Activated naive CD8-positive, alpha-beta T cell treated with anti-CD3 and anti-CD28 coated beads for 36 hours (primary cell): ENCODE measurements around the gene EGFLAM. TPM values are rescaled to one million over a fixed set of nuclear protein-coding genes. Genes with fewer than 3 reads are reported as not detected.

ENCODE experiments used
- DNase-seq: peaks from one replicate; pipeline ENCODE4 v3.0.0; 2021
- H3K27ac Mint-ChIP-seq: one replicate; pipeline ENCODE4 v1.8.0; 2022; ENCODE audit warnings: mild to moderate bottlenecking, moderate library complexity, mixed read lengths
- H3K27me3 Mint-ChIP-seq: one replicate; pipeline ENCODE4 v1.8.0; 2022; ENCODE audit warnings: mild to moderate bottlenecking, mixed read lengths
- H3K36me3 Mint-ChIP-seq: one replicate; pipeline ENCODE4 v1.8.0; 2021; ENCODE audit warnings: mild to moderate bottlenecking, mixed read lengths
- H3K4me1 Mint-ChIP-seq: one replicate; pipeline ENCODE4 v1.8.0; 2021; ENCODE audit warnings: mixed read lengths
- H3K4me3 Mint-ChIP-seq: one replicate; pipeline ENCODE4 v1.8.0; 2022; ENCODE audit warnings: mild to moderate bottlenecking, moderate library complexity, mixed read lengths
- H3K9me3 Mint-ChIP-seq: one replicate; pipeline ENCODE4 v1.8.0; 2022; ENCODE audit warnings: mixed read lengths
- total RNA-seq, 2 experiments: library from RNA; stranded (reverse); gene quantifications; one replicate each; pipeline ENCODE4 v1.2.3, GENCODE V29; 2021

The EGFLAM gene
- not detected for total RNA-seq

DNA sequence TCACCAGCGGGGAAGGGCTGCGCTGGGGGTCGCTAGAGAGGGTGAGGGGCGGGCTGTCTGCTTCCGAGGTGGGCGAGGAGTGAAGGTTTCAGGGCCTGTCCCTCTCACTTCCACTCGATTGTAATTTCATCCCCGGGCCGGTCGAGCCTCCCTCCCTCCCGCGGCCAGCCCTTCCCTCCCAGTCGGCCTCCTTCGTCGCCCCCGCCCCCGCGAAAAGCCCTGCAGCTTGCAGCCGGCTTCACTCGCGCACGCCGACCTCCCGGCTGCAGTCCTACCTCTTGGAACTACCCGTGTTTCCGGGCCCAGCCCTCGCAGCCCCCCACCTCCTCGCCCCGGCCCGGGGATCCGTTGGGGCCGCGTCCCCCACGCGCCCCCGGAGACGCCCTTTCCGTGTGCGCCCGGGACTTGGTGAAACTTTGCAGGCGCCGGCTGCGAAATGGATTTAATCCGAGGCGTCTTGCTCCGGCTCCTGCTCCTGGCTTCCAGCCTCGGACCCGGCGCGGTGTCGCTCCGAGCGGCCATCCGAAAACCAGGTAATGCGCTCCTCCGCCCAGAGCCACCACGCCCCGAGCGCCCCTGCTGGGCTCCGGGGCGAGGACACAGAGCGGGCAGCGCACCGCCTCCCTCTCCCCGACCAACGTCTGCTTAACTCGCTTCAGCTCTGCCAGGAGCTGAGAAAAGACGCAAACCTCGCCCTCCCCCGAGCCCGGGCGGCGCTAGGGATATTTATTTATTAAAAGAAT, at the start of gene EGFLAM:
Gene EGFLAM (plus strand): TSS at position 241 of the 743 bp plus-strand sequence. CDS start 196 bp downstream, at position 437.
- peak; percentile 27 for DNase-seq
- peak within 1 kb of the TSS; percentile 32 for H3K4me3 Mint-ChIP-seq
- H3K36me3 Mint-ChIP-seq, result no peaks in the 10 kb centered on the region
- peaks cover 77% of the 10 kb centered on the region for H3K27me3 Mint-ChIP-seq
- peaks cover 7% of the 10 kb centered on the region for H3K4me1 Mint-ChIP-seq
- no peak within 1 kb of the TSS for H3K27ac Mint-ChIP-seq
- no peaks in the 10 kb centered on the region for H3K9me3 Mint-ChIP-seq

GRCh38 chr5:38208782-38209378, 49.5 kb upstream of the EGFLAM start:
- no peaks in the 10 kb centered on the region for H3K36me3 Mint-ChIP-seq
- peaks cover 9% of the 10 kb centered on the region for H3K27me3 Mint-ChIP-seq
- no peak overlapping the region for H3K4me3 Mint-ChIP-seq
- peak; percentile 2 for DNase-seq
- H3K4me1 Mint-ChIP-seq, result no peaks in the 10 kb centered on the region
- no peak overlapping the region for H3K27ac Mint-ChIP-seq
- H3K9me3 Mint-ChIP-seq, result peaks cover 1% of the 10 kb centered on the region

- DNase-seq, result no peak
- no peaks in the 10 kb centered on the region for H3K36me3 Mint-ChIP-seq
- no peaks in the 10 kb centered on the region for H3K4me1 Mint-ChIP-seq
- no peak overlapping the region for H3K4me3 Mint-ChIP-seq
- H3K27me3 Mint-ChIP-seq, result peaks cover 6% of the 10 kb centered on the region
- H3K9me3 Mint-ChIP-seq, result peaks cover 1% of the 10 kb centered on the region
- no peak overlapping the region for H3K27ac Mint-ChIP-seq
These were observed 47.5 kb upstream of the EGFLAM start for GRCh38 chr5:38210676-38211353.

DNA sequence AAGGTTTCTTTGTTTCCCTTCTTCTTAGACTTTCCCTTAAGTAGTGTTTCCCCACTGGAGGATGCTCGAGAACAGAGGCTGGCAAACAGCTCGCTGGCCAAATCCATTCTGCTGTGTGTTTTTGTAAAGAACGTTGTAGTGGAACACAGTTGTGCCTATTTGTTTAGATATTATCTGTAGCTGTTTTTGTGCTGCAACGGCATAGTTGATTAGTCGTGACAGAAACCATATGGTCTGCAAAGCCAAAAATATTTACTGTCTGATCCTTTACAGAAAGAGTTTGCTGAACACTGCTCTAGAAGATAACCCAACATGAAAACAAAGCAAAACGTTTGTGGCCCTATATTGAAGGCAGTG, 47.0 kb upstream of the EGFLAM start:
- Mint-ChIP-seq H3K4me1 (no peaks in the 10 kb centered on the region), H3K4me3 (no peak overlapping the region), H3K36me3 (no peaks in the 10 kb centered on the region), H3K27me3 (peaks cover 6% of the 10 kb centered on the region), H3K27ac (no peak overlapping the region), H3K9me3 (peaks cover 1% of the 10 kb centered on the region)
- DNase-seq, result no peak

DNA sequence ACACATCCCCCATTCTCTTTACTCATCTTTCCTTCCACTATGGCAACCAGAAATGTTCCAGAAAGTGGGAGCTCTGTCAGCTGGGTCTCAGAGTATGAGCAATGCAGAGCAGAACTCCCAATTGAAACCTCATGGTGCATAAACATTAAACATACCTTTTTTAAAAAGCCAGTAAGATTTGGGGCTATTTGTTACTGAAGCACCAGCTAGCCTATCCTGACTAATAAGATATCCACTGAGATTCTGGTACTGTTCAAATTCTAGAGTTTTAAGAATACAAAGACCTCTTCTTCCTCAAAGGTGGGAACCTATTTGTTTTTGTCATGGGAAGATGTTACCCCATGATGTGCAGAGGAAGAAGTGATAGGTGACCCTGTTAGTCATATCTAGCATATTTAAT, 46.1 kb upstream of the EGFLAM start:
- Mint-ChIP-seq H3K27me3 (peaks cover 7% of the 10 kb centered on the region), H3K27ac (no peak overlapping the region), H3K36me3 (no peaks in the 10 kb centered on the region), H3K4me1 (no peaks in the 10 kb centered on the region), H3K4me3 (no peak overlapping the region), H3K9me3 (peaks cover 1% of the 10 kb centered on the region)
- no peak for DNase-seq

DNA sequence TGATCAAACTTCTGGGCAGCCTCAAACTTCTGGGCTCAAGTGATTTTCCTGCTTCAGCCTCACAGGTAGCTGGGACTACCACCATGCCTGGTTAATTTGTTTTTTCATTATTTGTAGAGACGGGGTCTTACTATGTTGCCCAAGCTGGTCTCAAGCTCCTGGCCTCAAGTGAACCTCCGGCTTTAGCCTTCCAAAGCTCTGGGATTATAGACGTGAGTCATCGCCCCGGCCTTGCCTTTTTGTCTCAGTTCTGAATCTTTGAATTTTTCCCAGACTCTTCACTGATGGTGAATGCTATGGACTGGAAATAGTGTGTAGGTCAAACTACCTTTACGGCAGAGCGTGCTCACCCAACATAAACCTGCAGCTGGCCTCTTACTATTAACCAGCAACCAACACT, 32.3 kb upstream of the EGFLAM start:
- peaks cover 4% of the 10 kb centered on the region for H3K9me3 Mint-ChIP-seq
- no peak for DNase-seq
- no peak overlapping the region for H3K4me3 Mint-ChIP-seq
- H3K36me3 Mint-ChIP-seq, result no peaks in the 10 kb centered on the region
- no peak overlapping the region for H3K27ac Mint-ChIP-seq
- no peaks in the 10 kb centered on the region for H3K4me1 Mint-ChIP-seq
- H3K27me3 Mint-ChIP-seq, result no peaks in the 10 kb centered on the region

GRCh38 chr5:38228914-38229313, 29.4 kb upstream of the EGFLAM start:
- Mint-ChIP-seq H3K4me3 (no peak overlapping the region), H3K4me1 (no peaks in the 10 kb centered on the region), H3K36me3 (no peaks in the 10 kb centered on the region), H3K27me3 (no peaks in the 10 kb centered on the region), H3K9me3 (peaks cover 4% of the 10 kb centered on the region), H3K27ac (no peak overlapping the region)
- DNase-seq, result no peak

DNA sequence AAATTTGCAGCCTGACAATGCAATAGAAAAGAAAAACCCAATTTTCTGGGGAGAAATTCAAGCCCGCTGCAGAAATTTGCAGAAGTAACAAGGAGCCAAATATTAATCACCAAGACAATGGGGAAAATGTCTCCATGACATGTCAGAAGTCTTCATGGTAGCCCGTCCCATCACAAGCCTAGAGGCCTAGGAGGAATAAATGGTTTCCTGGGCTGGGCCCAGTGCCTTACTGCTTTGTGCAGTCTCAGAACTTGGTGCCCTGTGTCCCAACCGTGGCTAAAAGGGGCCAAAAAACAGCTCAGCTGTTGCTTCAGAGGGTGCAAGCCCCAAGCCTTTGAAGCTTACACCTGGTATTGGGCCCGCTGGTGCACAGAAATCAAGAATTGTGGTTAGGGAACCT, 23.6 kb upstream of the EGFLAM start:
- Mint-ChIP-seq H3K4me3 (no peak overlapping the region), H3K27ac (no peak overlapping the region), H3K36me3 (no peaks in the 10 kb centered on the region), H3K9me3 (peaks cover 5% of the 10 kb centered on the region), H3K27me3 (peaks cover 2% of the 10 kb centered on the region), H3K4me1 (no peaks in the 10 kb centered on the region)
- no peak for DNase-seq

GRCh38 chr5:38237681-38238080, 20.7 kb upstream of the EGFLAM start:
- Mint-ChIP-seq H3K4me1 (no peaks in the 10 kb centered on the region), H3K36me3 (no peaks in the 10 kb centered on the region), H3K27ac (no peak overlapping the region), H3K4me3 (no peak overlapping the region), H3K27me3 (peaks cover 15% of the 10 kb centered on the region), H3K9me3 (peaks cover 5% of the 10 kb centered on the region)
- DNase-seq, result no peak

- Mint-ChIP-seq H3K4me1 (no peaks in the 10 kb centered on the region), H3K36me3 (no peaks in the 10 kb centered on the region), H3K27me3 (peaks cover 21% of the 10 kb centered on the region), H3K27ac (no peak overlapping the region), H3K4me3 (no peak overlapping the region), H3K9me3 (no peaks in the 10 kb centered on the region)
- no peak for DNase-seq
These were observed 18.1 kb upstream of the EGFLAM start for GRCh38 chr5:38240212-38240611.

GRCh38 chr5:38241655-38242054, 16.7 kb upstream of the EGFLAM start:
- Mint-ChIP-seq H3K4me3 (no peak overlapping the region), H3K27me3 (peaks cover 21% of the 10 kb centered on the region), H3K4me1 (no peaks in the 10 kb centered on the region), H3K36me3 (no peaks in the 10 kb centered on the region), H3K27ac (no peak overlapping the region), H3K9me3 (no peaks in the 10 kb centered on the region)
- no peak for DNase-seq

DNA sequence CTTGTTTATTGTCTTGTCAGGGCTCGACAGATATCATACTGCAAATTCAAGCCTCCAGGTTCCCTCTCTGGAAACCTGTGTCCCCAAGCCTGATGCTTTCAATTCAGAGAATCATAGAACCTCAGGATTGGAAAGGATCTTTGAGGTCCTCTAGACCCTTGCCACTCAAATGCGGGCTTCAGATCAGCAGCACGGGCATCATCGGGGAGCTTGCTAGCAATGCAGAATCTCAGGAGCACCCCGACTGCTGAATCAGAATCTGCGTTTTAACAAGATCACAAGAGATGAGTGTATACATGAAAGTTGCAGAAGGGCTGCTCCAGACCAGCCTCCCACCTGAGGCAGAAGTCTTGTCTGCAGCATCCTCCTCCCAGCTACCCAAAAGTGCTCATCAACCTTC, 13.1 kb upstream of the EGFLAM start:
- no peak for DNase-seq
- H3K4me1 Mint-ChIP-seq, result no peaks in the 10 kb centered on the region
- peaks cover 15% of the 10 kb centered on the region for H3K27me3 Mint-ChIP-seq
- no peak overlapping the region for H3K4me3 Mint-ChIP-seq
- H3K27ac Mint-ChIP-seq, result no peak overlapping the region
- H3K9me3 Mint-ChIP-seq, result no peaks in the 10 kb centered on the region
- H3K36me3 Mint-ChIP-seq, result no peaks in the 10 kb centered on the region

DNA sequence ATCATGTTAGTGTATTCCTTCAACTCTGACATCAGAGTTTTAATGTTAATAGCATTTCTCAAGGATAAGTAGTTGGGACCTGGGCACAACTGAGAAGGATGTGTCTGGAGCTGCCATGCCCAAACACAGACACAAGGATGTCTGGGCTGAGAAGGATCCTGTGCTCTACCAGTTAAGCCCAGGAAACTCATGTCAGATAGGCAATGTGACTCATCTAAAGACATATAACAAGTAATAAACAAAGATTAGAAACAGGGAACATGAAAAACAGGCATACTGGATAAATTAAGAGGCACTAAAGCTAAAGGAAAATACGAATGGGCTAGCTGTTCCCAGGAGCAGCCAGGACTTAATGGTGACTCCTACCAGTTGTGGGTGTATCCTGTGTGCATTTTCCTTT, 9.1 kb upstream of the EGFLAM start:
- Mint-ChIP-seq H3K4me3 (no peak overlapping the region), H3K27me3 (peaks cover 14% of the 10 kb centered on the region), H3K27ac (no peak overlapping the region), H3K4me1 (no peaks in the 10 kb centered on the region), H3K9me3 (peaks cover 3% of the 10 kb centered on the region), H3K36me3 (no peaks in the 10 kb centered on the region)
- DNase-seq, result no peak

GRCh38 chr5:38249812-38250211, 8.5 kb upstream of the EGFLAM start:
- H3K4me3 Mint-ChIP-seq, result no peak overlapping the region
- H3K9me3 Mint-ChIP-seq, result peaks cover 3% of the 10 kb centered on the region
- no peak overlapping the region for H3K27ac Mint-ChIP-seq
- DNase-seq, result no peak
- H3K36me3 Mint-ChIP-seq, result no peaks in the 10 kb centered on the region
- H3K27me3 Mint-ChIP-seq, result peaks cover 14% of the 10 kb centered on the region
- H3K4me1 Mint-ChIP-seq, result no peaks in the 10 kb centered on the region

- Mint-ChIP-seq H3K4me1 (no peaks in the 10 kb centered on the region), H3K9me3 (peaks cover 3% of the 10 kb centered on the region), H3K27ac (no peak overlapping the region), H3K4me3 (no peak overlapping the region), H3K27me3 (peaks cover 22% of the 10 kb centered on the region), H3K36me3 (no peaks in the 10 kb centered on the region)
- no peak for DNase-seq
These were observed 7.5 kb upstream of the EGFLAM start for GRCh38 chr5:38250763-38251448.
